ENCODE results near the gene FFAR3.

The FFAR3 gene

GRCh38 chr19:35332817-35333216, 25.4 kb upstream of the FFAR3 start:
- Histone ChIP-seq H3K4me3 (ENCODE audit: low read depth in 1 of 2, low read length in 2 of 2) (no peak overlapping the region), H3K9ac (ENCODE audit: low read depth, low read length) (no peak overlapping the region), H3K79me2 (ENCODE audit: insufficient read depth, low read length) (no peaks in the 10 kb centered on the region)

GRCh38 chr19:35334144-35334753, 24.0 kb upstream of the FFAR3 start:
- H3K4me3 ChIP-seq (ENCODE audit: low read depth in 1 of 2, low read length in 2 of 2) = no peak overlapping the region
- no peak overlapping the region for H3K4me2 ChIP-seq (ENCODE audit: insufficient read depth, low read length)

More at GRCh38 chr19:35332817-35333216, 25.4 kb upstream of the FFAR3 start:
- Histone ChIP-seq H3K4me1 (ENCODE audit: insufficient read depth, low read length) (no peaks in the 10 kb centered on the region), H3K36me3 (ENCODE audit: insufficient read depth, low read length) (no peaks in the 10 kb centered on the region), H4K20me1 (ENCODE audit: insufficient read depth, low read length) (no peaks in the 10 kb centered on the region), H2AFZ (ENCODE audit: low read depth, low read length) (no peak overlapping the region), H3K27me3 (ENCODE audit: insufficient read depth, low read length, poor library complexity) (peaks cover 2% of the 10 kb centered on the region), H3K4me2 (ENCODE audit: insufficient read depth, low read length) (no peak overlapping the region), H3K27ac (ENCODE audit: low read length) (no peak overlapping the region), H3K9me3 (ENCODE audit: insufficient read depth, low read length, severe bottlenecking) (no peaks in the 10 kb centered on the region)
- no peak for DNase-seq
- TF ChIP-seq CTCF (IDR thresholded peaks at IDR 0.05; ENCODE audit: borderline replicate concordance, extremely low read depth, low read length, poor library complexity, severe bottlenecking) (no peak), EZH2 (IDR thresholded peaks at IDR 0.05; ENCODE audit: borderline replicate concordance, low read depth, low read length, severe bottlenecking) (no peak)
- no peak for ATAC-seq (ENCODE audit: insufficient read depth, low read depth)

DNA sequence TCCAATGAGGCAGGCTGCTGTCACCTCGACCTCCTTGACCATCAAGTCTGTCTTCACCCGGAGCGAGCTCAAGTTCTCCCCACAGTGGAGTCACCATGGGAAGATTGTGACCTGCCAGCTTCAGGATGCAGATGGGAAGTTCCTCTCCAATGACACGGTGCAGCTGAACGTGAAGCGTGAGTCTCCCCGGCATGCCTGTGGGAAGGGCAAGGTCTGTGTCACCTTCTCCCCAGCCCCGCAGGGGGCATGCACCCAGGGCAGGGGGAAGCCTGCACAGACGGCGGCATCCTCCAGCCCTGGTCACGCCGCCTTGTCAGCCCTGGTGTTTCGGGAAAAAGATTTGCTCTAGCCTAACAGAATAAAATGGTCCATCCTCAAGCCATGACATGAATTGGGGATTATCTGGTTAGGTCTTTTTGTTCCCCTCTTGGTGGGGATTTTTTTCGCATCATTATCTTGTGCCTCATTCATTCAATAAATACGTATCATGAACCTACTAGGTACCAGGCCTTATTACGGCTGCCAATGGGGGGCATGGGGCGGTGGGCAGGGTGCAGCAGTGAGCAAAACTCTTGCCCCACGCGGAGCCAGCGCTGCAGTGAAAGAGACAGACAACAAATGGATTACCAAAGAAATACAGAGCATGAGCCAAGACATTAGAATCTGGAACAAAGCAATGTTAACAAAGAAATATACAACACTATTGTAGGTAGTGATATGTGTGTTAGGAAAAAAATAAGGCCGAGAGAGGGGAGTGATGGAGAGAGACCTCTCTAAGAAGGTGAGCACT, 21.9 kb upstream of the FFAR3 start:
- no peaks in the 10 kb centered on the region for H4K20me1 ChIP-seq (ENCODE audit: insufficient read depth, low read length)

More at GRCh38 chr19:35334144-35334753, 24.0 kb upstream of the FFAR3 start:
- no peaks in the 10 kb centered on the region for H3K9me3 ChIP-seq (ENCODE audit: insufficient read depth, low read length, severe bottlenecking)
- H3K27me3 ChIP-seq (ENCODE audit: insufficient read depth, low read length, poor library complexity) = no peaks in the 10 kb centered on the region
- TF ChIP-seq EZH2 (IDR thresholded peaks at IDR 0.05; ENCODE audit: borderline replicate concordance, low read depth, low read length, severe bottlenecking) (no peak), CTCF (IDR thresholded peaks at IDR 0.05; ENCODE audit: borderline replicate concordance, extremely low read depth, low read length, poor library complexity, severe bottlenecking) (no peak)
- no peaks in the 10 kb centered on the region for H4K20me1 ChIP-seq (ENCODE audit: insufficient read depth, low read length)
- H3K36me3 ChIP-seq (ENCODE audit: insufficient read depth, low read length) = no peaks in the 10 kb centered on the region
- H3K9ac ChIP-seq (ENCODE audit: low read depth, low read length) = no peak overlapping the region
- ATAC-seq (ENCODE audit: insufficient read depth, low read depth) = no peak
- no peak for DNase-seq
- H3K79me2 ChIP-seq (ENCODE audit: insufficient read depth, low read length) = no peaks in the 10 kb centered on the region
- H3K27ac ChIP-seq (ENCODE audit: low read length) = no peak overlapping the region
- no peak overlapping the region for H2AFZ ChIP-seq (ENCODE audit: low read depth, low read length)
- no peaks in the 10 kb centered on the region for H3K4me1 ChIP-seq (ENCODE audit: insufficient read depth, low read length)

More for the DNA sequence above, 21.9 kb upstream of the FFAR3 start:
- H3K4me1 ChIP-seq (ENCODE audit: insufficient read depth, low read length) = no peaks in the 10 kb centered on the region
- TF ChIP-seq EZH2 (IDR thresholded peaks at IDR 0.05; ENCODE audit: borderline replicate concordance, low read depth, low read length, severe bottlenecking) (no peak), CTCF (IDR thresholded peaks at IDR 0.05; ENCODE audit: borderline replicate concordance, extremely low read depth, low read length, poor library complexity, severe bottlenecking) (no peak)
- no peaks in the 10 kb centered on the region for H3K9me3 ChIP-seq (ENCODE audit: insufficient read depth, low read length, severe bottlenecking)
- ATAC-seq (ENCODE audit: insufficient read depth, low read depth) = no peak
- H3K27ac ChIP-seq (ENCODE audit: low read length) = no peak overlapping the region
- H3K36me3 ChIP-seq (ENCODE audit: insufficient read depth, low read length) = no peaks in the 10 kb centered on the region
- H3K27me3 ChIP-seq (ENCODE audit: insufficient read depth, low read length, poor library complexity) = no peaks in the 10 kb centered on the region
- DNase-seq = no peak
- H2AFZ ChIP-seq (ENCODE audit: low read depth, low read length) = no peak overlapping the region
- H3K9ac ChIP-seq (ENCODE audit: low read depth, low read length) = no peak overlapping the region
- no peak overlapping the region for H3K4me3 ChIP-seq (ENCODE audit: low read depth in 1 of 2, low read length in 2 of 2)
- H3K79me2 ChIP-seq (ENCODE audit: insufficient read depth, low read length) = no peaks in the 10 kb centered on the region
- H3K4me2 ChIP-seq (ENCODE audit: insufficient read depth, low read length) = no peak overlapping the region

Data from DND-41 (cell line).